Hepatocyte (in vitro differentiated cells): ENCODE measurements around the gene IFI6. TPM values are rescaled to one million over a fixed set of nuclear protein-coding genes. Genes with fewer than 3 reads are reported as not detected.

ENCODE experiments used
- DNase-seq: peaks from one replicate; pipeline ENCODE4 v3.0.0-alpha.2; 2016; ENCODE audit warnings: low spot score
- H2AFZ ChIP-seq: fragments of 200-600 bp; sonication (generic); 2 replicates; pipeline ENCODE4 v1.6.0; 2016; ENCODE audit warnings: antibody characterized with exemption, mild to moderate bottlenecking
- H3K27ac ChIP-seq: fragments of 200-600 bp; sonication (generic); 2 replicates; pipeline ENCODE4 v1.5.1; 2016; ENCODE audit warnings: mild to moderate bottlenecking
- H3K27me3 ChIP-seq: fragments of 200-600 bp; sonication (generic); 2 replicates; pipeline ENCODE4 v1.6.1; 2016
- H3K36me3 ChIP-seq: fragments of 200-600 bp; sonication (generic); replicated peaks from 2 replicates; pipeline ENCODE4 v1.5.1; 2016; ENCODE audit warnings: low read depth; ENCODE audit not compliant: insufficient read depth
- H3K4me1 ChIP-seq: fragments of 200-600 bp; sonication (generic); 2 replicates; pipeline ENCODE4 v1.5.1; 2016; ENCODE audit warnings: mild to moderate bottlenecking, moderate library complexity; ENCODE audit not compliant: insufficient read depth
- H3K4me2 ChIP-seq: fragments of 200-600 bp; sonication (generic); 2 replicates; pipeline ENCODE4 v1.6.0; 2016
- H3K4me3 ChIP-seq: fragments of 200-600 bp; sonication (generic); 2 replicates; pipeline ENCODE4 v1.5.1; 2016; ENCODE audit warnings: mild to moderate bottlenecking
- H3K79me2 ChIP-seq: fragments of 200-600 bp; sonication (generic); 2 replicates; pipeline ENCODE4 v1.6.0; 2017; ENCODE audit warnings: mild to moderate bottlenecking
- H3K9me2 ChIP-seq: fragments of 200-600 bp; sonication (generic); replicated peaks from 2 replicates; pipeline ENCODE4 v1.6.0; 2017; ENCODE audit warnings: mild to moderate bottlenecking; ENCODE audit not compliant: insufficient read depth
- H3K9me3 ChIP-seq: fragments of 200-600 bp; sonication (generic); 2 replicates; pipeline ENCODE4 v1.5.1; 2016; ENCODE audit warnings: low read depth, mild to moderate bottlenecking
- H4K20me1 ChIP-seq: fragments of 200-600 bp; sonication (generic); 2 replicates; pipeline ENCODE4 v1.6.0; 2016; ENCODE audit warnings: mild to moderate bottlenecking; ENCODE audit not compliant: insufficient read depth, poor library complexity, severe bottlenecking
- CTCF ChIP-seq: fragments of 200-600 bp; sonication (generic); IDR thresholded peaks from 2 replicates; pipeline ENCODE4 v1.5.1; 2016; ENCODE audit warnings: antibody characterized with exemption, mild to moderate bottlenecking; ENCODE audit not compliant: poor library complexity
- EZH2 ChIP-seq: fragments of 200-600 bp; sonication (generic); IDR thresholded peaks from 2 replicates; pipeline ENCODE4 v1.6.1; 2016; ENCODE audit warnings: antibody characterized with exemption, mild to moderate bottlenecking, borderline replicate concordance
- EZH2phosphoT487 ChIP-seq: fragments of 200-600 bp; sonication (generic); IDR thresholded peaks from one replicate; pipeline ENCODE4 v1.6.1; 2018; ENCODE audit warnings: antibody characterized with exemption, mild to moderate bottlenecking, low read depth, moderate library complexity; ENCODE audit not compliant: unreplicated experiment, severe bottlenecking
- WGBS: methylation state at CpG from one replicate; pipeline ENCODE4 v1.1.6; 2016; ENCODE audit warnings: low lambda C conversion rate; ENCODE audit errors: missing lambda C conversion rate; 5-methylcytosine and 5-hydroxymethylcytosine counted together
- polyA plus RNA-seq: library from polyadenylated mRNA; unstranded; fragments of >200 nt; fragmentation: Nextera tagmentation; extraction: Ambion mirVana; gene quantifications from 2 replicates; pipeline ENCODE4 v1.2.1, GENCODE V29; 2016
- total RNA-seq: library from RNA; depleted of rRNA; stranded (reverse); fragments of >200 nt; gene quantifications from 2 replicates; pipeline ENCODE4 v1.2.3, GENCODE V29; 2014

IFI6 gene
- total and polyA plus RNA-seq, 2 experiments from 2014 or later, result 114 to 194 TPM

- Histone ChIP-seq H3K79me2 (no peaks in the 10 kb centered on the region), H3K27ac (no peak overlapping the region), H3K36me3 (no peaks in the 10 kb centered on the region), H3K4me1 (peaks cover 7% of the 10 kb centered on the region), H3K4me2 (no peak overlapping the region), H3K9me2 (no peaks in the 10 kb centered on the region), H2AFZ (no peak overlapping the region), H3K9me3 (no peaks in the 10 kb centered on the region), H3K27me3 (no peaks in the 10 kb centered on the region), H4K20me1 (no peaks in the 10 kb centered on the region), H3K4me3 (no peak overlapping the region)
- TF ChIP-seq EZH2, result no peak
- TF ChIP-seq CTCF, result no peak
- no peak for TF ChIP-seq EZH2phosphoT487
- 88% methylated on average over 4 of the region's 4 CpGs for WGBS
- DNase-seq, result no peak
Observed at GRCh38 chr1:27666294-27666693, 5.7 kb downstream of the IFI6 start.

DNA sequence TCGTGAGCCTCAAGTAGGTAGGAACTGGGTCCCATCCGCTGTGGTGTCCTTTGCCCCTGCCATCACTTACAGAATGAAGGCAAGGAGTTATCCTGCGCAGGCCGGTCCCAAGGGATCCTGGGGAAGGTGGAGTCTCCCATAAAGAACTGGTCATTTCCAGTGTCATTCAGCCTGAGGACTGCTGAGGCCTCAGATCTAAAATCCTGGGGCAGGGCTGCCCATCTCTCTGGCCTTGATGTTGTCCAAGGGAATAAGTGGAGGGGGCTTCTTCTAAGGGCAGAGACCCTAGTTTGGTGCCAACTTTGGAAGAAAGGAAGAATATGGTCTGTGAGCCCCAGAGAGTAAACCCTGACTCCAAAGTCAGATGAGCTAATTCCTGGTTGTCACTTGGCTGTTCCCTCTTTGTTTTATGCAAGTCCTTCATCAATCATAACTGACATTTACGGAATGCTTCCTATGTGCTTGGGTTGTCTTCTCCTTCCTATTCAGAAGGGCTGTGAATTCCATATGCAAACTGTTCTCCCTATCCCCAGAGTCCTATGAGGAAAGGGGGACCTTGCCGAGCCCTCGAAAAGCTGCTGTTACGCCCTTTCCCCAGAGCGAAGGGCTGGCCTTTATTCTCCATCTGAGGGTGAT lies 6.9 kb downstream of the IFI6 start:
- Histone ChIP-seq H3K4me3 (no peak overlapping the region), H3K9me2 (no peaks in the 10 kb centered on the region), H3K36me3 (no peaks in the 10 kb centered on the region), H3K27me3 (no peaks in the 10 kb centered on the region), H3K9me3 (no peaks in the 10 kb centered on the region), H4K20me1 (no peaks in the 10 kb centered on the region), H3K27ac (no peak overlapping the region), H3K79me2 (no peaks in the 10 kb centered on the region), H2AFZ (no peak overlapping the region), H3K4me1 (no peaks in the 10 kb centered on the region), H3K4me2 (no peak overlapping the region)
- TF ChIP-seq CTCF (no peak), EZH2 (no peak), EZH2phosphoT487 (no peak)
- DNase-seq, result no peak
- WGBS, result 97% methylated on average over 7 of the region's 9 CpGs

DNA sequence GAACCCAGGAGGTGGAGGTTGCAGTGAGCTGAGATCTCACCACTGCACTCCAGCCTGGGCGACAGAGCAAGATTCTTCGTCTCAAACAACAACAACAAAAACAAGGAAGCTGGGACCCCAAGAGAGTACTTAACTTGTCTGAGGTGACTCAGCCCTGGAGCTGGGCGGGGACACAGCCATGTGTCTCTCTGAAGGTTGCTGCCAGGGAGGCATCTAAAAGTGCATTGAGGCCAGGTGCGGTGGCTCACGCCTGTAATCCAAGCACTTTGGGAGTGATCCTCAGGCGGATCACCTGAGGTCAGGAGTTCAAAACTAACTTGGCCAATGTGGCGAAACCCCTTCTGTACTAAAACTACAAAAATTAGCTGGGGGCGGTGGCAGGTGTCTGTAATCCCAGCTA lies 7.7 kb downstream of the IFI6 start:
- no peaks in the 10 kb centered on the region for H3K79me2 ChIP-seq
- no peaks in the 10 kb centered on the region for H3K9me2 ChIP-seq
- H3K4me2 ChIP-seq, result no peak overlapping the region
- no peak for DNase-seq
- no peaks in the 10 kb centered on the region for H4K20me1 ChIP-seq
- TF ChIP-seq EZH2phosphoT487, result no peak
- TF ChIP-seq EZH2, result no peak
- TF ChIP-seq CTCF, result no peak
- H3K27ac ChIP-seq, result no peak overlapping the region
- H2AFZ ChIP-seq, result no peak overlapping the region
- no peaks in the 10 kb centered on the region for H3K9me3 ChIP-seq
- H3K36me3 ChIP-seq, result no peaks in the 10 kb centered on the region
- H3K4me3 ChIP-seq, result no peak overlapping the region
- no peaks in the 10 kb centered on the region for H3K4me1 ChIP-seq
- WGBS, result 86% methylated on average over 8 of the region's 8 CpGs
- no peaks in the 10 kb centered on the region for H3K27me3 ChIP-seq
